DMS153 treated with DMSO at 0.1 percent for 48 hours (cell line): ENCODE results near the gene MLH3.
"Not testable (repeated sequence)": the region's sequence is repeated elsewhere in the genome, so short reads cannot be mapped to it uniquely, and the experiment has no call there.

ENCODE experiments used
- DNase-seq: peaks from one replicate; lab custom pipeline; 2025; ENCODE audit not compliant: unreplicated experiment; lab: John Stamatoyannopoulos, UW

Gene MLH3

DNA sequence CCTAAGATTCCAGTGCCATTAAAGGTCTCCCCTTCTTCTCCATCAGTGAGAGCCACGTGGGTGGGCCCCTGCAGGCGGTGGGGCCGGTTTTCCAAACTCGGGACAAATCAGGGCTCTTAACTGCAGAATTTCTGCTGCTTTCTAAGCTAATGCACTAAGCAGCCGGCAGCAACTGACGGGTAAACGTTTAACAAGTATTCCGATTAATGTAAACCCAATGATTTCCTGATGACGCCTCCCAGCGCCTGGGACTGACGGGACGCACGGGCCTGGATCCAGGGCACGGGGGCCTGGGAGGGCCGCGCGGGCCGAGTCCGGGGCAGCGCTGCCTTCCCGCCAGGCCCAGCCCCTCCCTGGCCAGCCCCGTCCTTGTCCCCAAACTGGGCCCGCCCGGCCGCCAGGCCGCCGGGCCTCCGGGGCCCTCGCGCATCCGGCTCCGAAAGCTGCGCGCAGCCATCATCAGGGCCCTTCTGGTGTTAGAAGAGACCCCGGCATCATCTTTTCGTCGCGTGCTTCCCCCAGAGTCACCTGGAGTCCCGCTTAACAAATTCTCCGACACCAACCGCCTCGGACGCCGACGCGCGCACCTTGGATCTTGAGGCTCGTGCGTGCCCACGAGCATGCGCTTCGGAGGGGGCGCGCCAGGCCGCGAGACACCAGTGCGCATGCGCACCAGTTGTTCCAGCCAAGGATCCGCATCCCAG lies at the start of gene MLH3:
TSS of gene MLH3 (minus strand) at position 616 of the 704 bp plus-strand sequence. CDS start 1,812 bp downstream, outside the sequence.
- peak; percentile 93 for DNase-seq

DNA sequence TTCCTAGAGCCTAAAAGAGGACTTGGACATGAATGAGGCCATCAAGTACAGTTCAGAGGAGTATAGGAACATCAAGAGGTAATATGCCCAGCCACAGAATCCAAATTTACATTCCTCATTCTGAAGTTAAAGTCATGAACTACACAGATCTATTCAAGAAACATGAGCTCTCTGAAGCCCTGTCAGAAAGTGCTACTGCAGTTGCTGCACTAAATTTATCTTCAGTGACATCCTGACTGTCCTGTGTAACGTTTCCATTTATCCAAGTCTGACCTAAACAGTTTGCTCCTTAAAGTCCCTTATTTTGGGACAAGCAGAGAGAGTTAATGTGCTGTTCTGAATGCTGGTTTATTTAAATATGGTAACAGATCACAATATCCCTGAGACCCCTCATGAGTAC lies 47.4 kb upstream of the MLH3 start:
- no peak for DNase-seq

DNA sequence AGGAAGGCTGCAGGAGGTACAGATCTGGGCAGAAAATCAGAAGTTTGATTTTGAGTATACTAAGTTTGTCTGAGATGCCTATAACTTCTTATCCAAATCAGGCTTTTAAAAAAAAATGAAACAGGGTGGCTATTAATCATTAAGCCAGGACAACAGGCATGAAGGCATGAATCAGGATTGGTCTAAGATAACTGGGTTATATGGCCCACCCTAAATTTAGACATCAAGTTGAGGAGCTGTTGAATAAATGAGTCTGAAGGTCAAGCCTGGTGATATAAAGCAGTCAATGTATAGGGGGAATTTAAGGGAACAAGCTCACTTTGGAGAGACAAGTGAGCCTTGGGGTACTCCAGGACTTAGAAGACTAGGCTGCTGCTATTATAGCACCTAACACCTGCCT lies 46.9 kb upstream of the MLH3 start:
- no peak for DNase-seq

DNA sequence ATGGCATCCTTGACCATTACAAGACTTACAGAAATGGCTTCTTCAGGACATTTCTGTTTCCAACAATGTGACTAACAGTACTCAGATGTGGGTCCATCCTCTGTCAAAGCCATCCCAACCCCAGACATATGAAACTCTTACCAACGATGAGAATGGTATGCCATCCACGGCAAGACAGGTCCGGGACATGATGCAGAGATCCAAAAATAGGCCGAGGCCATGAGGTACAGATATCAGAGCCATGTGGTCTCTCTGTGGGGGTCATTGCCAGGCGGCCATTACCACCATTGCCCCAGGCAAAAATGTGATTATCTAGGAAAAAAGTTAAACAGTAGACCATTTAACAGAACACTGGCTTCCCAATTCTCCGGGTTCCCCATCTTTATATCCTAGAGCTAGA lies 45.7 kb upstream of the MLH3 start:
- no peak for DNase-seq

DNA sequence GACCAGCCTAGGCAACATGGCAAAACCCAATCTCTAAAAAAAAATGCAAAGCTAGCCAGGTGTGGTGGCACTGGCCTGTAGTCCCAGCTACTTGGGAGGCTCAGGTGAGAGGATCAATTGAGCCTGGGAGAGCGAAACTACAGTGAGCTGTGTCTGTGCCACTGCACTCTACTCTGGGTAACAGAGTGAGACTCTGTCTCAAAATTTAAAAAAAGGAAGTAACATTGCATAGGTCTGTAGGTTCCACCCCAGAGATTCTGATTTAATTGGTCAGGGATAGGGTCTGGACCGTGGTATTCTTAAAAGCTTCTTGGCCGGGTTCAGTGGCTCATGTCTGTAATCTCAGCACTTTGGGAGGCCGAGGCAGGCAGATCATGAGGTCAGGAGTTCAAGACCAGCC lies 44.4 kb upstream of the MLH3 start:
- no peak for DNase-seq

DNA sequence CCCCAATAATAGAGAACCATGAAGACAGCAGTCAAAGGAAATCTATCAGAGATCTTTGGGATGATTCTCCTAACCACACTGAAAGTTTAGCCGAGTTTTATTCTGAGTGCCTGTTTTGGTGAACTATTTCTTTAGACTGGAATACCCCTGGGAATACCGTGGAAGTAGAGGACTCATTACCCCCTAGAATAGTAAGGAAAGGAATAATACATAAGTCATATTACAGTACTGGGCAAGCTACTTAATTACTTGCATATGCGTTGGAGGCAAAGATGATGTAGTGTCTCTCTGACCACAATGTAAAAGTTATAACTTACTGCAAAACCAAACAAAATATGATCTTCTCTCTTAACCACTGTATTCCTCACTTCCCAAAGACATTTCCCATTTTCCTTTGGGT lies 43.6 kb upstream of the MLH3 start:
- no peak for DNase-seq

DNA sequence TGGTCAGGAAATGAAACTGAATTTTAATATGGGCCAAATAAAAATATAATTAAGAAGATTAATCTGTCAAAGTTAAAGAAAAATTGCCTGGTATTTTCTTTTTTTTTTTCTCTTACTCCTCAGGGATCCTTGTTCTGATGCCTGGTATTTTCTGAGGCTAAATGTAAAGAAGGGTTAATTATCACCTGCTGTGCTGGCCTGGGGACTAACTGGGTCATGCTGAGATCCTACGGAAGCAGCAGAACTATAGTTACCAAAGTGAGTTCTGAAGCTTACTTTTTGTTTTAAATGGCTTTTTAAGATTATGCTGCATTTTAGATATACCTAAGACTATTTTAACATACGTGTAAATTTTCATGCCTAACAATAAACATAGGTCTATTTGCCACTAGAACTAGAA lies 41.4 kb upstream of the MLH3 start:
- no peak for DNase-seq

DNA sequence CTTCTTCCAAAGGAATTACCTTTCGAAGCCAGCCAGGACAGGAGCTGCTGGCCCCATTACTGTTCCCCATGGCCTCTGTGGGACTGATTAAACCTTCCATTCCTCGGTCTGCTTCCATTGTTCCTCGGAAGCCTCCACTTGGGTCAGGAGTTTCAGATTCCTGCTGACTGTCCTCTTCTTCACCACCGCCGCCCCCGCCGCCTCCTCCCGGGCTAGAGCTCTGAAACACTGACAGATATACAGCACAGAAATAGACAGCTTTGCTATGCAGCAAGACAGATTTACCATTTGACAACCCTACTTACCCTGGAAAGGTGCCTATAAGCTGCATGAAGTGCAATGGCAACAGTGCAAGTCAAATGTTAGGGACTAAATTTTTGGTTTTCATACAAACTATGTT lies 40.0 kb upstream of the MLH3 start:
- no peak for DNase-seq

DNA sequence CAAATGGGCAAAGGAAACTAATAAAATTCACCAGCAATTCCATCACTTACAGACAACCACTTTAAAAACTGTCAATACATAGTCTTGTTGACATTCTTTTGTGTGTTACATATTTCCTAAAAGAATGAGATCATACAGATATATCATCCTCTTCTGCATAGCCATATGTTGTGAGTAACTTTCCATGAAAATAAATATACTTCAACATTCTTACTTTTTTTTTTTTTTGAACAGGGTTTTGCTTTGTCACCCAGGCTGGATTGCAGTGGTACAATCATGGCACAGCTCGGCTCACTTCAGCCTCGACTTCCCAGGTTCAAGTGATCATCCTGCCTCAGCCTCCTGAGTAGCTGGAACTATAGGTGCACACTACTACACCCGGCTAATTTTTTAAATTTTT lies 39.1 kb upstream of the MLH3 start:
- DNase-seq, result no peak

DNA sequence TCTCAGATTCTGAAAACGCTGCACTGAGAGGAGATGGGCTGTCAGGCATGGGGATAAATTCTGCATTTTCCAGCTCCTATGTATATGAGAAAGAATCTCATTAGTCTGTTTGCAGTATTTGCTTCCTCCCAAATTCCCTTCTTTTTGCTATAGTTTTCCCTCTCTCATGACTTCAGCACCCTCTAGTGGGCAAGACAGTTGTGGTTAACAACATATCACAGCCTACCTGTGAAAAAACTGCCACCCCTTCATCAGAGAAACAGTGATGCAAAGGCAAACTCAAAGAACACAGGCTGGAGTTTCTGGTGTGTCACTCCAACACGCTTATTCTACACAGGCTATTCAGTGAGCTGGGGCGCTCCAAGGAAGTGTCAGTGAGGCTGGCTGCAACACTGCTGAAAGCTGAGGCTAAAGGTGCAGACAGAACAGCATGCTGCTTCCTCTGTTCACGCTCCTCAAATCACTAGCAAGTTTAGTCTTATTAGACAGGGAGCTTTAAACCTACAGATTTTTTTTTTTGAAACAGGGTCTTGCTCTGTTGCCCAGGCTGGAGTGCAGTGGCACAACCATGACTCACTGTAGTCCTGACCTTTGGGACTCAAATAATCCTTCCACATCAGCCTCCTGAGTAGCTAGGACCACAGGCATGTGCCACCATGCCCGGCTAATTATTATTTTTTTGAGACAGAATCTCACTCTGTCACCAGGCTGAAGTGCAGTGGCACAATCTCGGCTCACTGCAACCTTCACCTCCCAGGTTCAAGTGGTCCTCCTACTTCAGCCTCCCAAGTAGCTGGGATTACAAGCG lies 37.5 kb upstream of the MLH3 start:
- peak; percentile 24 for DNase-seq

DNA sequence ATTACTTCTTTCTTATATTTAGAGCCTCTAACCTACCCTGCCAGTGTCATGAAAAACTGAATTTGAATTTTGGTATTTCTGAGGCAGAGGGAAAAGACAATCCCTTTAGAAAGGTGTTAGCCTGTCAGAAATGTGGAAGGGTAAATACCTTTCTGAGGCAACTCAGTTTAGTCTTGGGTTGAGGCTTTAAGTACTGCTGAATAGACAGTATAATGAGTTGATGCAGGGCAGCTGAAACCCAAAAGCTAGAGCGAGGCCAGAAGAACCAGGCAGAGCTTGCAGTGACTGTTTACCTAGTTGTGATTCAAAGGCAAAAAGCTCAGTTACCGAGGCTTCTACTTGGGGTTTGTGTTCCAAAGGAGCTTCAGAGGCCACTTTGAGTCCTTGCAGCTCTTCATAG lies 36.9 kb upstream of the MLH3 start:
- DNase-seq, result no peak

DNA sequence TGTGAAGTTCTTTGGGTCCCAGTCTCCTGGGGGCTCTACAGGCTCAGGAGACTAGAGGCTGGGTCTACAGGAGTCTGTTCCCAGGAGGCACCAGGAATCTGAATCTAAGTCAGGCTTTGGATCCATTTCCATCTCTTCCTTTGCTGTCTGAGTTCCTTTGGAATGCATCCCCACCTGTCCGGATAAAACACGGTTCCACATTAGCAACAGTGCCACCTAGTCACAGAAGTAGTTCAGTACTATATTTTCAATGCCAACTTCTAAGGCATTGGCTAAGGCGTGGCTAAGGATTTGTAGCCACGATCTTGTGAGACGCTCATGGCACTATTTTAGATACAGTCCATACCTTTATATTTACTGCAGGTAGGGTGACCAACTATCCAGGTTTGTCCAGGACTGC lies 33.2 kb upstream of the MLH3 start:
- DNase-seq, result no peak

DNA sequence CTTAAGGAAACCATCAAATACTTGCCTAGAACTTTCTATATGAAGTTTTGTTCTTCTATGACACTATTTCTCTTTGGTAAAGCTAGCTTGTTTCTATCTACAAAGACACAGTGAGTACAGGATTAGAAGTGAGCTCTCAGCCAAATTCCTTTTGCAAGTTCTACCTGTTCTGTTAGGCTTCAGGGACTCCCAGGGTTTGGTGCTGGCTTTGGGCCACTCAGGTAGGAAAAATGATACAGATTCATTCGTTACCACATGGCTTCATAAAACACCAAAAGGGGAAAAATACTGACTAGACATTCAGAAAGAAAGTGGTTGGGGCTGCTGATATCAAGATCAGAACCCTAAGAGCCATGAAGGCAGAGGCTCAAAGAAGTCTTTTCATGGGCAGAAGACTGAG lies 32.0 kb upstream of the MLH3 start:
- no peak for DNase-seq

DNA sequence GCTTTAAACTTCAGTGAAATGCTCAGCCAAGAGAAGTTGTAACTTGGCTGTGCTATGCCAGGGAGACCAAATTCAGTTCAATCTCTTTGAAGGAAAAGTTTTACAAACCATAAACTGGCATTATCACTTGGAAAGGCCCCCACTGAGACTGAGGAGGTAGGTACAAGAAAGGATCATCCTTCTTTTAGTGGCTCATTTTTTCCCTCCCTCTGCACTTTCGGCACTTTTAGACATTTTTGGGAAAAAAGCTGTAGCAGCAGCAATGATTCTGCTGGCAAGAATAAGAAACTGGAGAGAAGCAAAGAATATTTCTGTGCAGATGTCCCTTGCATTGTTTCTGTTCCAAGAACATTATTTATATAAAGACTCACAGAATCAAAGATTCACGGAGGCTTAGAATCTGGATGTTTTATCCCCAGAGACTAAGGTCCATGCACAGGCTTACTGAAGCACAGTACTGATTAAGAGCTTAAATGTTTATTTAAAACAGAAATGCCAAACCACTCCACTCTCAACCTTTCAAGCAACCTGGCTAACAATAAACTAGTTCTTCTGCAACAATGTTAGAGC lies 30.5 kb upstream of the MLH3 start:
- DNase-seq, result no peak

DNA sequence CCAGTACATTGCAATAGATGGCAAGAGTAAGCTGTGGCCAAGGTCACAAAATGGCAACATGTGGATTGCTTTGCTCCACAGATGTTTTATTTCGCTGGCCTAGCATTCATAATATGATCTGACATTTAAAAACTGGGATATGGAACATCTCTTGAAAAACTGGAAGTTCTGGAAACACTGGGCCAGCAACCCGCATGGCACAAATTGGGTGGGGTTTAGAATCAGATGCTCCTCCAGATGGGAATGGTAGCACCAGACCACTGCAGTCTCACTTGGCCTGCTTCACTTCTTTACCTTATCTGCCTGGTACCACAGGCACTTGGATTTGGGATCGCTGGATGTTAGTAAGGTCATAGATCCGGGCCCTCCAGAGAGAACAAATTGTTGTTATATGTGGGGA lies 28.3 kb upstream of the MLH3 start:
- no peak for DNase-seq

DNA sequence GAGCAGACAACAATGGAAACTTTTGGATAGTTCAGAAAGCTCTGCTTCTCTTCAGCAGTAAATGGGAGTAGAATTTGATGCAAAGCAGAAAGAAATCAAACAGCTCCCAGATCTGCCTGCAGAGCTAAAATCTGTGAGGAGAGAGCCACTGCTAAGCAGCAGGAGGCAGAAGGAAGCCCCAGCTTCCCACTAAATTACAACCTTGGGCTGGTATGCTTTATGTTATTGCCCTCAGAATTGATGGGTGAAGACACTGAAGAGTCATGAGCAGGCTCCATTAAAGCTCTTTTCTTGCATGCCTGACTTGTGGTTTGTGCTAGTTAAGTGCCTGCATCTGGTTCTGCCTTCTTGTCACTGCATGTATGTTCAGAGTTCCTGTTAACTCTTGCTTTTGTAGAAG lies 26.5 kb upstream of the MLH3 start:
- no peak for DNase-seq

DNA sequence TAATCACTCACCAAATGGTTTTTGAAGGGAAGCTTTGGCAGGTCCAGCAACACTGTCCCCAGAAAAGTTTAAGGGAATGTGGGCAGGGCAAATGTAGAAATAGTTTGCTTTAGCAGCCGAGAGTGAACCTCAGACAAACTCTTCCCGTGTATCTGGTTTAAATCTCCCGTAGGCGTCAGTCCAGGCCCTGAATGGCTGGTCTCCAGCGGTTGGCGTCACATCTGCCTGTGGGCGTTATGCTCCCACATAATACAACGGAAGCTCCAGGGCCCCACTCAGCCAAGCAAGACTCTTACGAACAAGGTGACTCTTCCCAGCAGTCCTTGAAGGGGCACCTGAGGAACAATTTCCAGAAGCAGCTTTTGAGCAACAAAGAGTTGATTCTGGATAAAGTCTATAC lies 19.1 kb upstream of the MLH3 start:
- no peak for DNase-seq

DNA sequence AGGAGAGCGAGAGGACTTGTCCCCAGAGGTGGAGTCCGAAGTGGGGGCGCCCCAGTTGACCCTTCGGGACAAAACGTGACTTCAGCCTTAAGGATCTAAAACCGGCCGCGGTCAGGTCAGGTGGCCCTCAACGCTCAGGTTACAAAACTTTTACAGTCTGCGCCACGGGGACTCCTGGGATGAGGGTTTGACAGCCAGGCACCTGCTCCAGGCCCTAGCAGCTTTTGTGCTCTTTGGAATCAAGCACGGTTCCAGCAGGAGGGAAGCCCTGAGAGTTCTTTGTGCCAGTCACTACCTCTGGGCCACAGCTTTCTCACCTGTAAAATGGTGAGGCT lies 18.5 kb upstream of the MLH3 start:
- DNase-seq, result no peak

DNA sequence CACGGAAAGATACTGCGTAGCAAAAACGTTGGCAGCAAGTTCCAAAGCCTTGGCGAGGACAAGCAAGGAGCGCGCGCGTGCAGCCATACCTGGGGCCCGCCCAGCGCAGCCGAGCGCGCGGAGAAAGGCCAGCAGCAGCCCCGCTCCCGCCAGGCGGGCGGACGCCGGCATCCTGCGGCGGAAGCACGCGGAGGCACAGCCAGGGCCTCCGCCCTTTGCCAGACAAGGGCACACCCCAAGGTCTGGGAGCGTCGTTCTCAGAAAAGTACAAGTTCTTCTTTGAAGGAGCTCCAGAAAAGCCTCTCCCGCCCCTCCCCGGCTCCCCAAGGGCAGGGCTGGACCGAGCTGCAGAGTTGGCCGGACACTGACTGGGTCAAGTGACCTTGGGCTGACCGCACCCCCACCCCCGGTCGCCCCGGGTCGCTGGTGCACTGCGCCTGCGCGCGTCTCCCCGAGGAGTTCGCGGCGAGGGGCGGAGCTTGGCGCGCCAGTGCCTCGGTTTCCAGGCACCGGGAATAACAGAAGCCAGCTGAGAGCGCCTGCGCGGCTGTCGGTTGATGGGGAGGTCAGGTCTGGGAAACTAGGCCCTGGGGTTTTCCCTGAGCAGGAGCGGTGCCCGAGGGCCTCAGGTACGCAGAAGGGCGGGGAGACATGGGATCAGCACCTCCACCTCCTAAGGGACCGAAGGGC lies 18.0 kb upstream of the MLH3 start, which contains the start of gene ZC2HC1C:
TSS of gene ZC2HC1C (plus strand) at position 521 of the 690 bp plus-strand sequence. CDS start 933 bp downstream, outside the sequence.
- DNase-seq, result peak; percentile 92

DNA sequence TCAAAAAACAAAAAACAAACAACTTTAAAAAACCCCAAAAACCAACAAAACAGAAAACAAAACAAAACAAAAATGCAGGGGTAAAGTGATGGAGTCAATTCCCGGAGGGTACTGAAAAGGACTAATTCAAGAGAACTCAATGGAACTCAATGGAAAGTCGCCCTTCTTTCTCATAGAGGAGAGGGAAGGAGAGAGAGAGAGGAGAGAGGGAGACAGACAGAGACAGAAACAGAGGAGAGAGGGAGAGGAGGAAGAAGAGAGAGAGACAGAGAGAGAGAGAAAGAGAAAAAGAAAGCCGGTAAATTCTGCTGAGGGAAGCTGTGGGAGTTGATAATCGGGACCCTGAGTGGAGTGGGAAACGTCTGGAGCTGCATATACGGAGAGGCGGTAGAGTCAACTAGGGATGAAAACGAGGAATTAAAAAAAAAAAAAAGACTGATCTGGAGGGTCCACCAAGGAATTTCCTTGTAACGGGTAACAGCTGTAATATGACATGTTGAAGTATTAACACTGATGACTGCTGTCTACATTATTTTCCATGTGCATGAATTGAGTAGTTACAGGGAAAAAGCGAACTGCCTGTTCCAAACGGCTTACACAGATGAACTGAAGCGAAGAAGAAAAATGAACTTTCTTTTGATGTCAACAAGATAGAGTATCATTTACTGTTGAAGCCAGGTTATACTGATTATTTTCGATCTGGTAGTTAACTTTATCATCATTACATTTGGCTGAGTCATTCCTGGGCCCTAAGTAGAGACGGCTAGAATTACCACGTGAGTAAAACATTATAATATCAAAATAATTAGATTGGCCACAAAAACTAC lies 17.2 kb upstream of the MLH3 start:
- DNase-seq, result peak; percentile 43

DNA sequence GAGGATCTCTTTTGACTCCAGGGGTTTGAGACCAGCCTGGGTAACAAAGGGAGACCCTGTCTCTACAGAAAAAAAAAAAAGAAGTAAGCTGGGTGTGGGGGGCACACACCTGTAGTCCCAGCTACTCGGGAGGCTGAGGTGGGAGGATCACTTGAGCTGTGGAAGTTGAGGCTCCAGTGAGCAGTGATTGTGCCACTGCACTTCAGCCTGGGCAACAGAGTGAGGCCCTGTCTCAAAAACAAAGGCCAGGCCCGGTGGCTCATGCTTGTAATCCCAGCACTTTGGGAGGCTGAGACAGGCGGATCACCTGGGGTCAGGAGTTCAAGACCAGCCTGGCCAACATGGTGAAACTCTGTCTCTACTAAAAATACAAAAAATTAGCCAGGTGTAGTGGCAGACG lies 16.5 kb upstream of the MLH3 start:
- DNase-seq, result not testable (repeated sequence)
